Retinal pigment epithelial cell (primary cell): ENCODE results near the gene PAK2.

Experiments
- DNase-seq: peaks from one replicate; pipeline ENCODE4 v3.0.0-alpha.2; 2010; ENCODE audit warnings: low read depth
- H3K4me3 ChIP-seq: 2 replicates; pipeline ENCODE4 v1.5.1; 2011; ENCODE audit warnings: mild to moderate bottlenecking, low read length, control low read depth, moderate library complexity
- TF ChIP-seq, protein P1 (sequence below): conservative IDR thresholded peaks from 2 replicates; pipeline ENCODE4 v1.5.1; 2011; ENCODE audit warnings: low read depth, low read length, control low read depth, inconsistent platforms

Gene PAK2

GRCh38 chr3:196697270-196697669 lies 42.4 kb upstream of the PAK2 start:
- no peak for DNase-seq
- TF ChIP-seq, protein P1, sequence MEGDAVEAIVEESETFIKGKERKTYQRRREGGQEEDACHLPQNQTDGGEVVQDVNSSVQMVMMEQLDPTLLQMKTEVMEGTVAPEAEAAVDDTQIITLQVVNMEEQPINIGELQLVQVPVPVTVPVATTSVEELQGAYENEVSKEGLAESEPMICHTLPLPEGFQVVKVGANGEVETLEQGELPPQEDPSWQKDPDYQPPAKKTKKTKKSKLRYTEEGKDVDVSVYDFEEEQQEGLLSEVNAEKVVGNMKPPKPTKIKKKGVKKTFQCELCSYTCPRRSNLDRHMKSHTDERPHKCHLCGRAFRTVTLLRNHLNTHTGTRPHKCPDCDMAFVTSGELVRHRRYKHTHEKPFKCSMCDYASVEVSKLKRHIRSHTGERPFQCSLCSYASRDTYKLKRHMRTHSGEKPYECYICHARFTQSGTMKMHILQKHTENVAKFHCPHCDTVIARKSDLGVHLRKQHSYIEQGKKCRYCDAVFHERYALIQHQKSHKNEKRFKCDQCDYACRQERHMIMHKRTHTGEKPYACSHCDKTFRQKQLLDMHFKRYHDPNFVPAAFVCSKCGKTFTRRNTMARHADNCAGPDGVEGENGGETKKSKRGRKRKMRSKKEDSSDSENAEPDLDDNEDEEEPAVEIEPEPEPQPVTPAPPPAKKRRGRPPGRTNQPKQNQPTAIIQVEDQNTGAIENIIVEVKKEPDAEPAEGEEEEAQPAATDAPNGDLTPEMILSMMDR = no peak
- no peak overlapping the region for H3K4me3 ChIP-seq

GRCh38 chr3:196699749-196700148 lies 39.9 kb upstream of the PAK2 start:
- DNase-seq = no peak
- TF ChIP-seq, protein P1 = no peak
- H3K4me3 ChIP-seq = no peak overlapping the region

- DNase-seq = no peak
- TF ChIP-seq, protein P1 = no peak
- H3K4me3 ChIP-seq = no peak overlapping the region
These were observed 38.9 kb upstream of the PAK2 start for GRCh38 chr3:196700801-196701200.

- DNase-seq = no peak
- H3K4me3 ChIP-seq = no peak overlapping the region
- TF ChIP-seq, protein P1 = no peak
These were observed 33.3 kb upstream of the PAK2 start for GRCh38 chr3:196706327-196706726.

DNA sequence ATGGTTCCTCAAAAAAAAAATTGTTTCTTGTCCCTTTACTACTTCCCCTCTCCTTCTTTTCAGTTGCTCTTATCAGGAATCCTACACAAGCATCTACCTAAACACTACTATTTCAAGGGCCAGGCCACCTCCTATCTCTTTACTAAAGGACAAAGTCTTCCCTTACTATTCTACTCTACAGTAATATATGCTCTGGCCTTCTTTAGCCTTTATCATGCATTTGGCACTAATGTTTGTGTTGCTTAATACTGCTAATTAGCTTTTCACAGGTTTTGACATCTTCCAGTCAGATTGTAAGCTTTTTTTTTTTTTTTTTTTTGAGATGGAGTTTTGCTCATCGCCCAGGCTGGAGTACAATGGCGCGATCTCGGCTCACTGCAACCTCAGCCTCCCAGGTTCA lies 32.9 kb upstream of the PAK2 start:
- no peak for DNase-seq
- TF ChIP-seq, protein P1 = no peak

GRCh38 chr3:196707566-196707965 lies 32.1 kb upstream of the PAK2 start:
- H3K4me3 ChIP-seq = no peak overlapping the region
- TF ChIP-seq, protein P1 = no peak
- DNase-seq = no peak

More for the DNA sequence above, 32.9 kb upstream of the PAK2 start:
- H3K4me3 ChIP-seq = no peak overlapping the region

DNA sequence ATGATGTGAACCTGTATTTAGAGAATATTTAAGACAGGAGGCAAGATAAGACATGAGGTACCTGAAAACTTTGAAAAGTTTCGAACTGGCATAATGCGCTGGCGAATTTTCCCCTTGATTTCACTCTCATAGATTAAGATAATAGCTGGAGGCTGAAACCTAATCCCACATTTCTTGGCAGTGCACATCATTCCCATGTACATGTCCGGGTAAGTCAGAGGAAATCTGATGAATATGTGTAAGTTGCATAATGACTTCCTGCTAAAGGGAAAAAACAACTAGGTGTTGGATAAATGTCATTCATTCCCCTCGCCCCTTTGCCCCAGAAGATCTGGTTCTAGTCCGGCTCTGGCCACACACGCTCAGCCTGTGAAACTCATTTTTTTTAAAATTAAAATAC lies 31.2 kb upstream of the PAK2 start:
- TF ChIP-seq, protein P1 = no peak
- H3K4me3 ChIP-seq = no peak overlapping the region
- peak; percentile 58 for DNase-seq
